Liver (tissue), 9 donors: ENCODE measurements around the gene RET. TPM values are rescaled to one million over a fixed set of nuclear protein-coding genes. Genes with fewer than 3 reads are reported as not detected.

Source experiments
- DNase-seq: peaks from one replicate; pipeline ENCODE4 v3.0.0-alpha.2; 2017; ENCODE audit warnings: low spot score
- H3K27ac ChIP-seq, 2 donors: one replicate each; pipeline ENCODE4 v1.7.0; 2013; ENCODE audit warnings: inconsistent platforms in 2 of 2, low read length in 2 of 2, control low read depth in 1 of 2, low read depth in 1 of 2, mild to moderate bottlenecking in 1 of 2
- H3K27me3 ChIP-seq, 4 donors: one replicate each; pipeline versions ENCODE4 v1.6.1 to v1.7.0; 2013; ENCODE audit warnings: low read length in 3 of 4, inconsistent platforms in 1 of 4, mild to moderate bottlenecking in 1 of 4, moderate library complexity in 1 of 4; ENCODE audit not compliant: control insufficient read depth in 4 of 4, insufficient read depth in 4 of 4
- H3K36me3 ChIP-seq, 4 donors: one replicate each; pipeline versions ENCODE4 v1.6.1 to v1.7.0; 2013; ENCODE audit warnings: low read length in 3 of 4, mild to moderate bottlenecking in 3 of 4, low read depth in 1 of 4, moderate library complexity in 1 of 4; ENCODE audit not compliant: control insufficient read depth in 4 of 4, insufficient read depth in 3 of 4
- H3K4me1 ChIP-seq, 4 donors: one replicate each; pipeline versions ENCODE4 v1.6.1 to v1.7.0; 2013; ENCODE audit warnings: low read length in 3 of 4, mild to moderate bottlenecking in 3 of 4, moderate library complexity in 1 of 4; ENCODE audit not compliant: control insufficient read depth in 4 of 4, insufficient read depth in 4 of 4
- H3K4me3 ChIP-seq, 3 donors: one replicate each; pipeline versions ENCODE4 v1.6.1 to v1.7.0; 2013; ENCODE audit warnings: low read length in 3 of 3, control low read depth in 1 of 3, low read depth in 1 of 3, mild to moderate bottlenecking in 1 of 3
- H3K9ac ChIP-seq, 2 donors: one replicate each; pipeline ENCODE4 v1.7.0; 2013; ENCODE audit warnings: low read length in 2 of 2, mild to moderate bottlenecking in 2 of 2, moderate library complexity in 2 of 2, control low read depth in 1 of 2, low read depth in 1 of 2
- H3K9me3 ChIP-seq, 4 donors: one replicate each; pipeline versions ENCODE4 v1.6.1 to v1.7.0; 2013; ENCODE audit warnings: low read length in 3 of 4; ENCODE audit not compliant: control insufficient read depth in 4 of 4
- ATF3 ChIP-seq: IDR thresholded peaks from 2 replicates; pipeline ENCODE4 v1.6.1; 2016; ENCODE audit warnings: antibody characterized with exemption
- EGR1 ChIP-seq, 2 donors: IDR thresholded peaks; 2 replicates each; pipeline ENCODE4 v1.6.1; 2016 to 2018; ENCODE audit warnings: antibody characterized with exemption in 2 of 2, low read depth in 2 of 2
- FOXA1 ChIP-seq: IDR thresholded peaks from 2 replicates; pipeline ENCODE4 v1.6.1; 2016; ENCODE audit warnings: antibody characterized with exemption
- FOXA2 ChIP-seq: IDR thresholded peaks from 2 replicates; pipeline ENCODE4 v1.6.1; 2016; ENCODE audit warnings: antibody characterized with exemption
- GABPA ChIP-seq, 2 donors: IDR thresholded peaks in 1 of 2; conservative IDR thresholded peaks in 1 of 2; 2 replicates each; pipeline ENCODE4 v1.6.1; 2016; ENCODE audit warnings: antibody characterized with exemption in 2 of 2, mild to moderate bottlenecking in 1 of 2, moderate library complexity in 1 of 2
- HNF4A ChIP-seq, 2 donors: conservative IDR thresholded peaks; 2 replicates each; pipeline ENCODE4 v1.6.1; 2016; ENCODE audit warnings: antibody characterized with exemption in 2 of 2, mild to moderate bottlenecking in 2 of 2
- HNF4G ChIP-seq: IDR thresholded peaks from 2 replicates; pipeline ENCODE4 v1.6.1; 2016; ENCODE audit warnings: antibody characterized with exemption
- JUND ChIP-seq, 2 donors: IDR thresholded peaks; 2 replicates each; pipeline ENCODE4 v1.6.1; 2016; ENCODE audit warnings: antibody characterized with exemption in 2 of 2
- MAX ChIP-seq: IDR thresholded peaks from 2 replicates; pipeline ENCODE4 v1.6.1; 2016; ENCODE audit warnings: antibody characterized with exemption
- NR2F2 ChIP-seq: IDR thresholded peaks from 2 replicates; pipeline ENCODE4 v1.6.1; 2016; ENCODE audit warnings: antibody characterized with exemption
- RAD21 ChIP-seq, 2 donors: IDR thresholded peaks; 2 replicates each; pipeline ENCODE4 v1.6.1; 2016; ENCODE audit warnings: antibody characterized with exemption in 2 of 2, mild to moderate bottlenecking in 2 of 2
- RXRA ChIP-seq, 2 donors: IDR thresholded peaks; 2 replicates each; pipeline ENCODE4 v1.6.1; 2017 to 2018; ENCODE audit warnings: antibody characterized with exemption in 2 of 2, mild to moderate bottlenecking in 1 of 2
- SP1 ChIP-seq: IDR thresholded peaks from 2 replicates; pipeline ENCODE4 v1.6.1; 2018; ENCODE audit warnings: antibody characterized with exemption, mild to moderate bottlenecking
- TAF1 ChIP-seq: conservative IDR thresholded peaks from 2 replicates; pipeline ENCODE4 v1.6.1; 2016; ENCODE audit warnings: antibody characterized with exemption, mild to moderate bottlenecking
- YY1 ChIP-seq: IDR thresholded peaks from 2 replicates; pipeline ENCODE4 v1.6.1; 2016; ENCODE audit warnings: antibody characterized with exemption, mild to moderate bottlenecking
- ZBTB33 ChIP-seq: IDR thresholded peaks from 2 replicates; pipeline ENCODE4 v1.6.1; 2016; ENCODE audit warnings: antibody characterized with exemption
- whole genome bisulfite sequencing: extraction: QIAGEN DNeasy Blood & Tissue Kit; methylation state at CpG from one replicate; pipeline ENCODE4 v1.1.7; 2013; 5-methylcytosine and 5-hydroxymethylcytosine counted together
- polyA plus RNA-seq, 2 donors: library from polyadenylated mRNA; stranded (reverse) in 1 of 2; unstranded in 1 of 2; fragments of 200-250 nt in 1 of 2; fragments of >200 nt in 1 of 2; fragmentation: Nextera tagmentation in 1 of 2; extraction: Ambion mirVana in 1 of 2; gene quantifications; one replicate each; pipeline versions ENCODE4 v1.2.1 to v1.2.3, GENCODE V29; 2013 to 2015
- total RNA-seq, 2 donors: library from RNA; depleted of rRNA; stranded (reverse); fragments of >200 nt; gene quantifications; one replicate each; pipeline ENCODE4 v1.2.3, GENCODE V29; 2014
- TF ChIP-seq, protein P1 (sequence below): fragments of 150-350 bp; IDR thresholded peaks from 2 replicates; pipeline ENCODE4 v1.5.1; 2017; ENCODE audit warnings: improper control_type of control experiment, low read depth, low read length; ENCODE audit not compliant: missing input control
- TF ChIP-seq, protein P2 (sequence below): IDR thresholded peaks from 2 replicates; pipeline ENCODE4 v1.6.1; 2016; ENCODE audit warnings: antibody characterized with exemption, mild to moderate bottlenecking
- donor health status: healthy.
- donor health status: healthy.
- donor health status: healthy.
- donor health status: healthy.
- donor health status: healthy.

Gene RET
- total and polyA plus RNA-seq, 4 donors: 0.09 to 2.5 (median 0.33) TPM; not detected in 1

DNA sequence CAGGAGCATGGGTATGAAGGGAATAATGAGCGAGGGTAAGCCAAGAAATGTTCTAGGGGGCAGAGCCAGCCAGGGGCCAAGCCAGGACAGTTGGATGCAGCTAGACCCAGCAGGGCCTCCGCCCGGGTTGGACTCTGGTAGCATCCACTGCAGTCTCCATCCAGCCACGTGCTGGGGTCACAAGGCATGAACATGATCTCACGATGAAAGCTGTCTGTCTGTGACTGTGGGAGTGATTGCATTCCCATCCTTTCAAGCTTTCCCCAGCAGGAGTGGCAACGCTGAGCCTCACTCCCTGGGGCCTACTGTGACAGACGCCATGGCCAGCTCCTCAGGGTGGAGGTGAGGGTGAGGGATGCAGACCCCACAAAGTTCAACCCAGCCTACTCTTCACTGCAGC, 47.8 kb upstream of the RET start:
- no peaks in the 10 kb centered on the region for H3K27me3 ChIP-seq
- DNase-seq: no peak

More for the DNA sequence above, 47.8 kb upstream of the RET start:
- WGBS: 79% methylated on average over 7 of the region's 7 CpGs
- H3K36me3 ChIP-seq: no peaks in the 10 kb centered on the region
- no peak overlapping the region for H3K4me3 ChIP-seq
- no peak overlapping the region for H3K27ac ChIP-seq
- TF ChIP-seq FOXA1 (no peak), ZBTB33 (no peak), HNF4G (no peak), YY1 (no peak), NR2F2 (no peak), MAX (no peak), FOXA2 (no peak), SP1 (no peak), ATF3 (no peak), HNF4A (conservative IDR thresholded peaks at IDR 0.05) (no peak), EGR1 (IDR thresholded peaks at IDR 0.05; ENCODE audit: low read depth in 2 of 2) (no peak), RXRA (IDR thresholded peaks at IDR 0.05) (no peak), GABPA (IDR thresholded peaks at IDR 0.05 in 1 of 2, conservative IDR thresholded peaks at IDR 0.05 in 1 of 2) (no peak), RAD21 (IDR thresholded peaks at IDR 0.05) (no peak), TAF1 (no peak), JUND (IDR thresholded peaks at IDR 0.05) (no peak)
- TF ChIP-seq, protein P1, sequence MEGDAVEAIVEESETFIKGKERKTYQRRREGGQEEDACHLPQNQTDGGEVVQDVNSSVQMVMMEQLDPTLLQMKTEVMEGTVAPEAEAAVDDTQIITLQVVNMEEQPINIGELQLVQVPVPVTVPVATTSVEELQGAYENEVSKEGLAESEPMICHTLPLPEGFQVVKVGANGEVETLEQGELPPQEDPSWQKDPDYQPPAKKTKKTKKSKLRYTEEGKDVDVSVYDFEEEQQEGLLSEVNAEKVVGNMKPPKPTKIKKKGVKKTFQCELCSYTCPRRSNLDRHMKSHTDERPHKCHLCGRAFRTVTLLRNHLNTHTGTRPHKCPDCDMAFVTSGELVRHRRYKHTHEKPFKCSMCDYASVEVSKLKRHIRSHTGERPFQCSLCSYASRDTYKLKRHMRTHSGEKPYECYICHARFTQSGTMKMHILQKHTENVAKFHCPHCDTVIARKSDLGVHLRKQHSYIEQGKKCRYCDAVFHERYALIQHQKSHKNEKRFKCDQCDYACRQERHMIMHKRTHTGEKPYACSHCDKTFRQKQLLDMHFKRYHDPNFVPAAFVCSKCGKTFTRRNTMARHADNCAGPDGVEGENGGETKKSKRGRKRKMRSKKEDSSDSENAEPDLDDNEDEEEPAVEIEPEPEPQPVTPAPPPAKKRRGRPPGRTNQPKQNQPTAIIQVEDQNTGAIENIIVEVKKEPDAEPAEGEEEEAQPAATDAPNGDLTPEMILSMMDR: no peak
- TF ChIP-seq, protein P2, sequence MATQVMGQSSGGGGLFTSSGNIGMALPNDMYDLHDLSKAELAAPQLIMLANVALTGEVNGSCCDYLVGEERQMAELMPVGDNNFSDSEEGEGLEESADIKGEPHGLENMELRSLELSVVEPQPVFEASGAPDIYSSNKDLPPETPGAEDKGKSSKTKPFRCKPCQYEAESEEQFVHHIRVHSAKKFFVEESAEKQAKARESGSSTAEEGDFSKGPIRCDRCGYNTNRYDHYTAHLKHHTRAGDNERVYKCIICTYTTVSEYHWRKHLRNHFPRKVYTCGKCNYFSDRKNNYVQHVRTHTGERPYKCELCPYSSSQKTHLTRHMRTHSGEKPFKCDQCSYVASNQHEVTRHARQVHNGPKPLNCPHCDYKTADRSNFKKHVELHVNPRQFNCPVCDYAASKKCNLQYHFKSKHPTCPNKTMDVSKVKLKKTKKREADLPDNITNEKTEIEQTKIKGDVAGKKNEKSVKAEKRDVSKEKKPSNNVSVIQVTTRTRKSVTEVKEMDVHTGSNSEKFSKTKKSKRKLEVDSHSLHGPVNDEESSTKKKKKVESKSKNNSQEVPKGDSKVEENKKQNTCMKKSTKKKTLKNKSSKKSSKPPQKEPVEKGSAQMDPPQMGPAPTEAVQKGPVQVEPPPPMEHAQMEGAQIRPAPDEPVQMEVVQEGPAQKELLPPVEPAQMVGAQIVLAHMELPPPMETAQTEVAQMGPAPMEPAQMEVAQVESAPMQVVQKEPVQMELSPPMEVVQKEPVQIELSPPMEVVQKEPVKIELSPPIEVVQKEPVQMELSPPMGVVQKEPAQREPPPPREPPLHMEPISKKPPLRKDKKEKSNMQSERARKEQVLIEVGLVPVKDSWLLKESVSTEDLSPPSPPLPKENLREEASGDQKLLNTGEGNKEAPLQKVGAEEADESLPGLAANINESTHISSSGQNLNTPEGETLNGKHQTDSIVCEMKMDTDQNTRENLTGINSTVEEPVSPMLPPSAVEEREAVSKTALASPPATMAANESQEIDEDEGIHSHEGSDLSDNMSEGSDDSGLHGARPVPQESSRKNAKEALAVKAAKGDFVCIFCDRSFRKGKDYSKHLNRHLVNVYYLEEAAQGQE: no peak
- H3K9ac ChIP-seq: no peak overlapping the region
- peaks cover 0 to 6% (median 4%) of the 10 kb centered on the region in 4 donors for H3K9me3 ChIP-seq
- peaks cover 0 to 12% (median 9%) of the 10 kb centered on the region in 4 donors for H3K4me1 ChIP-seq
